WTC11 (cell line): Measurements from ENCODE around the gene CRAMP1. TPM values are rescaled to one million over a fixed set of nuclear protein-coding genes. Genes with fewer than 3 reads are reported as not detected.

ENCODE experiments used
- ATAC-seq: fragments of 200-7000 bp; cut with Tn5 transposase; 2 replicates; pipeline ENCODE4 v1.10.0; 2021; ENCODE audit warnings: mild to moderate bottlenecking, moderate library complexity
- CTCF ChIA-PET: fragments of 300-600 bp; sonication (Branson Sonifier 250); formaldehyde crosslinking; loops from one replicate; lab custom pipeline; 2021; ENCODE audit warnings: antibody characterized with exemption; lab: Charles Lee
- POLR2A ChIA-PET: fragments of 350-600 bp; sonication (Branson Sonifier 250); formaldehyde crosslinking; loops from one replicate; lab custom pipeline; 2021; ENCODE audit warnings: antibody characterized with exemption; lab: Charles Lee
- DNase-seq: peaks from one replicate; pipeline ENCODE4 v3.0.0; 2021; ENCODE audit warnings: low spot score
- H3K27ac Mint-ChIP-seq: 2 replicates; pipeline ENCODE4 v1.8.0; 2021; ENCODE audit warnings: mixed read lengths
- H3K27me3 Mint-ChIP-seq: 2 replicates; pipeline ENCODE4 v1.8.0; 2021; ENCODE audit warnings: low read depth, mild to moderate bottlenecking, moderate library complexity, mixed read lengths
- H3K36me3 Mint-ChIP-seq: 2 replicates; pipeline ENCODE4 v1.8.0; 2021; ENCODE audit warnings: mixed read lengths
- H3K4me1 Mint-ChIP-seq: 2 replicates; pipeline ENCODE4 v1.8.0; 2022; ENCODE audit warnings: mixed read lengths
- H3K4me3 Mint-ChIP-seq: 2 replicates; pipeline ENCODE4 v1.8.0; 2021; ENCODE audit warnings: mild to moderate bottlenecking, moderate library complexity, mixed read lengths
- H3K9me3 Mint-ChIP-seq: 2 replicates; pipeline ENCODE4 v1.8.0; 2021; ENCODE audit warnings: mixed read lengths
- AR ChIP-seq: fragments of 250-450 bp; sonication (Bioruptor Pico); IDR thresholded peaks from 2 replicates; pipeline ENCODE4 v1.9.0; 2021; ENCODE audit warnings: mild to moderate bottlenecking
- CDX4 ChIP-seq: fragments of 250-450 bp; sonication (Bioruptor Pico); IDR thresholded peaks from 2 replicates; pipeline ENCODE4 v1.9.0; 2021; ENCODE audit warnings: moderate library complexity, mild to moderate bottlenecking, inconsistent platforms, borderline replicate concordance
- E2F4 ChIP-seq: sonication (generic); formaldehyde crosslinking; IDR thresholded peaks from 2 replicates; pipeline ENCODE4 v1.8.1; 2022; ENCODE audit warnings: low read depth, mild to moderate bottlenecking, moderate library complexity, missing genetic modification reagents, borderline replicate concordance
- E2F5 ChIP-seq: sonication (generic); formaldehyde crosslinking; IDR thresholded peaks from 2 replicates; pipeline ENCODE4 v1.8.1; 2022; ENCODE audit warnings: mild to moderate bottlenecking, moderate library complexity, missing genetic modification reagents
- MLX ChIP-seq: sonication (generic); formaldehyde crosslinking; IDR thresholded peaks from 2 replicates; pipeline ENCODE4 v1.8.1; 2023; ENCODE audit warnings: mild to moderate bottlenecking, missing genetic modification reagents, moderate library complexity
- MXD4 ChIP-seq: fragments of 250-450 bp; sonication (Bioruptor Pico); IDR thresholded peaks from 2 replicates; pipeline ENCODE4 v1.8.0; 2021; ENCODE audit warnings: mild to moderate bottlenecking, moderate library complexity, borderline replicate concordance
- NR2C2 ChIP-seq: sonication (generic); formaldehyde crosslinking; IDR thresholded peaks from 2 replicates; pipeline ENCODE4 v1.8.0; 2022; ENCODE audit warnings: mild to moderate bottlenecking, missing genetic modification reagents
- PREB ChIP-seq: sonication (generic); formaldehyde crosslinking; IDR thresholded peaks from 2 replicates; pipeline ENCODE4 v1.8.1; 2022; ENCODE audit warnings: mild to moderate bottlenecking, missing genetic modification reagents, moderate library complexity, borderline replicate concordance
- RELA ChIP-seq: sonication (generic); formaldehyde crosslinking; IDR thresholded peaks from 2 replicates; pipeline ENCODE4 v1.8.1; 2022; ENCODE audit warnings: missing genetic modification reagents, mild to moderate bottlenecking, borderline replicate concordance
- TP53 ChIP-seq: sonication (generic); formaldehyde crosslinking; IDR thresholded peaks from 2 replicates; pipeline ENCODE4 v1.8.1; 2023; ENCODE audit warnings: mild to moderate bottlenecking, missing genetic modification reagents
- USF1 ChIP-seq: sonication (generic); formaldehyde crosslinking; IDR thresholded peaks from 2 replicates; pipeline ENCODE4 v1.8.0; 2022; ENCODE audit warnings: mild to moderate bottlenecking, missing genetic modification reagents
- USF2 ChIP-seq: sonication (generic); formaldehyde crosslinking; IDR thresholded peaks from 2 replicates; pipeline ENCODE4 v1.8.1; 2023; ENCODE audit warnings: mild to moderate bottlenecking, missing genetic modification reagents, moderate library complexity
- ZNF232 ChIP-seq: sonication (generic); formaldehyde crosslinking; IDR thresholded peaks from 2 replicates; pipeline ENCODE4 v1.8.0; 2022; ENCODE audit warnings: mild to moderate bottlenecking, missing genetic modification reagents
- ZNF263 ChIP-seq: sonication (generic); formaldehyde crosslinking; IDR thresholded peaks from 2 replicates; pipeline ENCODE4 v1.8.1; 2022; ENCODE audit warnings: low read depth, mild to moderate bottlenecking, moderate library complexity, missing genetic modification reagents
- ZNF396 ChIP-seq: fragments of 250-450 bp; sonication (Bioruptor Pico); IDR thresholded peaks from 2 replicates; pipeline ENCODE4 v1.8.0; 2021; ENCODE audit warnings: mild to moderate bottlenecking, moderate library complexity, borderline replicate concordance
- total RNA-seq: library from RNA; stranded (reverse); gene quantifications from 3 replicates; pipeline ENCODE4 v1.2.3, GENCODE V29; 2021
- TF ChIP-seq, protein P1 (sequence below): sonication (generic); formaldehyde crosslinking; IDR thresholded peaks from 2 replicates; pipeline ENCODE4 v1.8.0; 2023; ENCODE audit warnings: mild to moderate bottlenecking, missing genetic modification reagents
- TF ChIP-seq, protein P2 (sequence below): sonication (generic); formaldehyde crosslinking; IDR thresholded peaks from 2 replicates; pipeline ENCODE4 v1.8.1; 2023; ENCODE audit warnings: mild to moderate bottlenecking, missing genetic modification reagents
- TF ChIP-seq, protein P3 (sequence below): sonication (generic); formaldehyde crosslinking; IDR thresholded peaks from 2 replicates; pipeline ENCODE4 v1.8.0; 2022; ENCODE audit warnings: mild to moderate bottlenecking, missing genetic modification reagents

CRAMP1 gene
- total RNA-seq, 1 experiment from 2014 or later = 27.4 TPM

DNA sequence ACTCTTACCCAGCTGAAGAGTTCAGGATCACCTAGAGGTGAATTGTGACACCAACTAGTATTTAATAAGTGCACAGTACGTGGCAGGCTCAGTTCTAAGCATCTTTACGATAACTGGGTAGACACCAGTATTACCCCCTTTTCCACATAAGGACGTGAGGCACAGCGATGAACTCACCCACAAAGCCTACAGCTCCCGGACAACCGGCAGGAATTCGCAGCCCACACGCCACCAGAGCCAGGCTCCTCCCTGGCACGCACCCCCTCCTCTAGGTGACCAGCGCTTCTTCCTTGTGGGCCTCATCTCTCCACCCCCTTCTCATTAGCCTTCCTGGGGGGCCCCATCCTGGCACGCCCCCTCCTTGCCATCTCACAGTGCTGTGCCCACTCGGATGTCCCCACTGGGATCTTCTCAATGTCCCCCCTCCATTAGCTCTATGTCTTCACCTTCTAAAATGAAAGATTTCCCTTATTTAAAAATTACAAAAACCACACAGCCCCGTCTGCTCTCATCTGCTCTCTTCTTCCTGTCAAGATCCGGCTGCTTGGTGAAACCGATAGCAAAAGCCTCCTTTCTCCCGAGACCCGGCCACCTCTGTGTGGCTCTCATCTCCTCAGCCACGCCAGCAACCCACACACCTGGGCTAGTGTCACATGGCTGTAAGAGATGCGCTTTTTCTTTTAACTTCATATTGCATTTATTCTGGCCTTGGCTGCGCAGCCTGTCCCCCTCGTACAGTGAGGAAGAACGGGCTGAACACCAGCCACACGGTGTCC lies 21.0 kb upstream of the CRAMP1 start (continued):
- no peak for TF ChIP-seq USF1 (CRISPR knock-in tag)
- TF ChIP-seq E2F5 (CRISPR knock-in tag) = no peak
- no peak for TF ChIP-seq TP53 (CRISPR knock-in tag)
- TF ChIP-seq, protein P1, sequence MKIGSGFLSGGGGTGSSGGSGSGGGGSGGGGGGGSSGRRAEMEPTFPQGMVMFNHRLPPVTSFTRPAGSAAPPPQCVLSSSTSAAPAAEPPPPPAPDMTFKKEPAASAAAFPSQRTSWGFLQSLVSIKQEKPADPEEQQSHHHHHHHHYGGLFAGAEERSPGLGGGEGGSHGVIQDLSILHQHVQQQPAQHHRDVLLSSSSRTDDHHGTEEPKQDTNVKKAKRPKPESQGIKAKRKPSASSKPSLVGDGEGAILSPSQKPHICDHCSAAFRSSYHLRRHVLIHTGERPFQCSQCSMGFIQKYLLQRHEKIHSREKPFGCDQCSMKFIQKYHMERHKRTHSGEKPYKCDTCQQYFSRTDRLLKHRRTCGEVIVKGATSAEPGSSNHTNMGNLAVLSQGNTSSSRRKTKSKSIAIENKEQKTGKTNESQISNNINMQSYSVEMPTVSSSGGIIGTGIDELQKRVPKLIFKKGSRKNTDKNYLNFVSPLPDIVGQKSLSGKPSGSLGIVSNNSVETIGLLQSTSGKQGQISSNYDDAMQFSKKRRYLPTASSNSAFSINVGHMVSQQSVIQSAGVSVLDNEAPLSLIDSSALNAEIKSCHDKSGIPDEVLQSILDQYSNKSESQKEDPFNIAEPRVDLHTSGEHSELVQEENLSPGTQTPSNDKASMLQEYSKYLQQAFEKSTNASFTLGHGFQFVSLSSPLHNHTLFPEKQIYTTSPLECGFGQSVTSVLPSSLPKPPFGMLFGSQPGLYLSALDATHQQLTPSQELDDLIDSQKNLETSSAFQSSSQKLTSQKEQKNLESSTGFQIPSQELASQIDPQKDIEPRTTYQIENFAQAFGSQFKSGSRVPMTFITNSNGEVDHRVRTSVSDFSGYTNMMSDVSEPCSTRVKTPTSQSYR (CRISPR knock-in tag) = no peak
- no peak for TF ChIP-seq E2F4 (CRISPR knock-in tag)

- Mint-ChIP-seq H3K27me3 (no peaks in the 10 kb centered on the region), H3K27ac (no peak overlapping the region), H3K4me3 (no peak overlapping the region), H3K9me3 (peaks cover 12% of the 10 kb centered on the region), H3K36me3 (peaks cover 13% of the 10 kb centered on the region), H3K4me1 (no peaks in the 10 kb centered on the region)
- CTCF ChIA-PET = no interaction called here
- POLR2A ChIA-PET = no interaction called here
- ATAC-seq = no peak
- no peak for DNase-seq
- TF ChIP-seq ZNF396 = no peak
- TF ChIP-seq ZNF232 (CRISPR knock-in tag) = no peak
- TF ChIP-seq ZNF263 = no peak
- no peak for TF ChIP-seq RELA (CRISPR knock-in tag)
- TF ChIP-seq PREB (CRISPR knock-in tag) = no peak
- TF ChIP-seq MLX (CRISPR knock-in tag) = no peak
- TF ChIP-seq, protein P2, sequence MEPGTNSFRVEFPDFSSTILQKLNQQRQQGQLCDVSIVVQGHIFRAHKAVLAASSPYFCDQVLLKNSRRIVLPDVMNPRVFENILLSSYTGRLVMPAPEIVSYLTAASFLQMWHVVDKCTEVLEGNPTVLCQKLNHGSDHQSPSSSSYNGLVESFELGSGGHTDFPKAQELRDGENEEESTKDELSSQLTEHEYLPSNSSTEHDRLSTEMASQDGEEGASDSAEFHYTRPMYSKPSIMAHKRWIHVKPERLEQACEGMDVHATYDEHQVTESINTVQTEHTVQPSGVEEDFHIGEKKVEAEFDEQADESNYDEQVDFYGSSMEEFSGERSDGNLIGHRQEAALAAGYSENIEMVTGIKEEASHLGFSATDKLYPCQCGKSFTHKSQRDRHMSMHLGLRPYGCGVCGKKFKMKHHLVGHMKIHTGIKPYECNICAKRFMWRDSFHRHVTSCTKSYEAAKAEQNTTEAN (CRISPR knock-in tag) = no peak
- TF ChIP-seq USF2 (CRISPR knock-in tag) = no peak
- no peak for TF ChIP-seq MXD4 (CRISPR knock-in tag)
- TF ChIP-seq NR2C2 (CRISPR knock-in tag) = no peak
- TF ChIP-seq CDX4 = no peak
- no peak for TF ChIP-seq AR (CRISPR knock-in tag)
- TF ChIP-seq, protein P3, sequence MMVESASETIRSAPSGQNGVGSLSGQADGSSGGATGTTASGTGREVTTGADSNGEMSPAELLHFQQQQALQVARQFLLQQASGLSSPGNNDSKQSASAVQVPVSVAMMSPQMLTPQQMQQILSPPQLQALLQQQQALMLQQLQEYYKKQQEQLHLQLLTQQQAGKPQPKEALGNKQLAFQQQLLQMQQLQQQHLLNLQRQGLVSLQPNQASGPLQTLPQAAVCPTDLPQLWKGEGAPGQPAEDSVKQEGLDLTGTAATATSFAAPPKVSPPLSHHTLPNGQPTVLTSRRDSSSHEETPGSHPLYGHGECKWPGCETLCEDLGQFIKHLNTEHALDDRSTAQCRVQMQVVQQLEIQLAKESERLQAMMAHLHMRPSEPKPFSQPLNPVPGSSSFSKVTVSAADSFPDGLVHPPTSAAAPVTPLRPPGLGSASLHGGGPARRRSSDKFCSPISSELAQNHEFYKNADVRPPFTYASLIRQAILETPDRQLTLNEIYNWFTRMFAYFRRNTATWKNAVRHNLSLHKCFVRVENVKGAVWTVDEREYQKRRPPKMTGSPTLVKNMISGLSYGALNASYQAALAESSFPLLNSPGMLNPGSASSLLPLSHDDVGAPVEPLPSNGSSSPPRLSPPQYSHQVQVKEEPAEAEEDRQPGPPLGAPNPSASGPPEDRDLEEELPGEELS (CRISPR knock-in tag) = no peak
These were observed 19.7 kb upstream of the CRAMP1 start for GRCh38 chr16:1592446-1592845.
